ENCODE data around the gene CDH8.

- TF ChIP-seq CTCF (IDR thresholded peaks at IDR 0.05; ENCODE audit: poor library complexity) (no peak), EZH2 (IDR thresholded peaks at IDR 0.05; ENCODE audit: borderline replicate concordance) (no peak)
These were observed 90.7 kb downstream of the CDH8 start for GRCh38 chr16:61945511-61945910.

All from hepatocyte (in vitro differentiated cells).